T follicular helper cell (primary cell): Measurements from ENCODE around the gene ADCK2.
"Not testable (repeated sequence)": the region's sequence is repeated elsewhere in the genome, so short reads cannot be mapped to it uniquely, and the experiment has no call there.

ENCODE experiments used
- DNase-seq: peaks from one replicate; pipeline ENCODE4 v3.0.0-alpha.2; 2020; ENCODE audit warnings: low read depth

Gene ADCK2

GRCh38 chr7:140693849-140694248 lies 21.1 kb downstream of the ADCK2 start:
- not testable (repeated sequence) for DNase-seq

- no peak for DNase-seq
Measured at GRCh38 chr7:140694592-140694991, 21.8 kb downstream of the ADCK2 start.

DNA sequence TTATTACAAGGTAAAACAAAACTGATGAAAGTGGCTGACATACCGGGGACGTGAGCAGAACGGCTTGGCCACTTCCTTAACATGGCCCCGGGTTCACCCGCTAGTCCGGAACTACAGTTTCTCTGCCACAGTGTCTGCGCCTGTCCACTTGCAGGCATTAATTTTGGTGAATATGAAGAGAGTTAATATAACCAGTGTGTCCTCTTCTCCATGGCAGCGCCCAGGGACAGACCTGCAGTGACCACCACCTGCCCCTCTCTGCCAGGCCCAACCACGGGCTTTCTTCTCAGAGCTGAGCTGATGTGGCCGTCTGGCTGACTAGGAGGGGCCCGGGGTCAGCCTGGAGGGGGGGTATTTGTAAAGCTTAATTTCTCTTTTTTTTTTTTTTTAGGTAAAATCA lies 22.6 kb downstream of the ADCK2 start:
- no peak for DNase-seq

- peak; percentile 93 for DNase-seq
Measured at GRCh38 chr7:140696024-140696679, 23.4 kb downstream of the ADCK2 start.

DNA sequence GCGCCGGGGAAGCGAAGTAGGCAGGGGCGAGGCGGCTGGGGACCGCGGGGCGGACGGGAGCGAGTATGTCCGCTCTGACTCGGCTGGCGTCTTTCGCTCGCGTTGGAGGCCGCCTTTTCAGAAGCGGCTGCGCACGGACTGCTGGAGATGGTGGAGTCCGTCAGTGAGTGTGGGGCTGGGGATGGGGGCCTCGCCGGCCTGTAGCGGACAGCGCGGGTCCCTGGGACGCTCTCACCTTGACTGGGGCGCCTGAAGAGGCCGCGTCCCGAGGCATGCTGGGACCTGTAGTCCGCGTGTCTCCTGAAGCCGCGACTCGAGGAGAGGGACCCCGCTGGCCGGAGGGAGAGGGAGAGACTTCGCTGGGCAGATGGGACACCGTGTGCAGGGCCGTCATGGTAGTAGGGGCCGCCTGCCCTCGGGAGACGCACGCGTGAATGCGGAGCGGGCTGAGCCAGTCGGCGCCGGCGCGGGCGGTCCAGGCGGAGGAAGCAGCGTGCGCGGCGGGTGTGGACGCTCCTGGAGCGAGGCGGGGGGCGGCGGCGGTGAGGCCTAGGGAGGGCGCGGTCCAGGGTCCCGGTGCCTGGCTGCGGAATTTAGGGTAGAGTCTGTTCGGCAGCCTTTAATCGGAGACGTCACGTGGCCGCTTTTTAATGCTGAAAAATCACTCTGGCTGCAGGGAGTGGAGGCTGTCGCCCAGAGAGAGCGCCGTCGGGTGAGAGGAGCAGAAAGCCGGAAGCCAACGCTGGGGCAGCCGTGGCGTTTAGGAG lies 24.1 kb downstream of the ADCK2 start, which contains the start of gene NDUFB2:
NDUFB2 (plus strand) TSS at position 29 of the 767 bp plus-strand sequence; CDS start at position 66, 37 bp downstream.
- DNase-seq: peak; percentile 48

- no peak for DNase-seq
Measured at GRCh38 chr7:140697447-140698143, 24.9 kb downstream of the ADCK2 start.

DNA sequence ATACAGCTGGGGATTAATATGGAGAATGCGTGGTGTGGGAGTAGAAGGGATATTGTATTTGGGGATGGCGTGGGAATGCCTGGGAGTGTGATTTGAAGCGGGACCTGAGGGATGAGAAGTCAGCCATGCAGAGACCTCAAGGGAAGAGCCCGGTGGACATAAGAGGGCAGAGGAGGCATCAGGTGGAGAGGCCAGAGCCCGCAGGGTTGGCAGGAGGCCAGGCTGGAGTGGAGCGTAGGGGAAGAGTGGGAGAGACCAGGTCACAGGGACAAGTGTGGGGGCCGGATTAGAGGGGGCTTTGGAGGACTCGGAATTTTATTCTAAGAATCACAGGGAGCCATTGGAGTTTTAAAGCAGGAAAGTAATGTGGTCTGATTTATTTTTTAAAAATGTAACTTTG lies 25.7 kb downstream of the ADCK2 start:
- DNase-seq: no peak

DNA sequence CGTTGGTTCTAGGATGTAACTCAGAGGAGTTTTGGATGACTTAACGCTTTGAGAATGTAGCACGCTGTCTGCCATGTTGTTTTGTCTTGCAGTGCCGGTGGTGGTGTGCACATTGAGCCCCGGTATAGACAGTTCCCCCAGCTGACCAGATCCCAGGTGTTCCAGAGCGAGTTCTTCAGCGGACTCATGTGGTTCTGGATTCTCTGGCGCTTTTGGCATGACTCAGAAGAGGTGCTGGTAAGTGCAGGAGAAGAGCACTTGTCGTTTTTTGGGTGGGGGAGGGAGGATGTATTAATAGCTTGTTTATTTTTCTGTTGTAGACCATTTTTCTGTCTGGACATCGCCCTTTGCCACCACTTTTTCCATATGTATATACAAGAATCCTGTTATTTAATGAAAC lies 30.0 kb downstream of the ADCK2 start:
- no peak for DNase-seq

- DNase-seq: no peak
Measured at GRCh38 chr7:140704205-140704604, 31.5 kb downstream of the ADCK2 start.

DNA sequence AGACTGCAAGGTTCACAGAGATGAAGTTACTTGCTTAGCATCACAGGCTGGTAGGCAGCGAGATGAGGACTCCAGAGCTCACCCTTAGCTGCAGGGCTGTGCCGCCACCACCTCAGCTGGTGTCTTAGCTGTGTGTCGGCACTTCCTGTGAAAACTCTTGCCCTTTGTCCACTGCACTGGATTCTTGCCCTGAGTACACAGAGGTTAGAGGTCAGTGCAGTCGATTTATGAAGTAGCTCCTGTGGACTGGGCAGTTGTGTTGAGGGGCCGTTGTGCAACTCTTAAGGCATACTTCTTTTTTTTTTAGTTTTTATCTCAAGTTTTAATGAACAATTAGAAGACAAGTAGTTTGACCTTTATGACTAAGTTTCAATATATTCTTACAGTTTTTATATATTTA lies 34.4 kb downstream of the ADCK2 start:
- no peak for DNase-seq

DNA sequence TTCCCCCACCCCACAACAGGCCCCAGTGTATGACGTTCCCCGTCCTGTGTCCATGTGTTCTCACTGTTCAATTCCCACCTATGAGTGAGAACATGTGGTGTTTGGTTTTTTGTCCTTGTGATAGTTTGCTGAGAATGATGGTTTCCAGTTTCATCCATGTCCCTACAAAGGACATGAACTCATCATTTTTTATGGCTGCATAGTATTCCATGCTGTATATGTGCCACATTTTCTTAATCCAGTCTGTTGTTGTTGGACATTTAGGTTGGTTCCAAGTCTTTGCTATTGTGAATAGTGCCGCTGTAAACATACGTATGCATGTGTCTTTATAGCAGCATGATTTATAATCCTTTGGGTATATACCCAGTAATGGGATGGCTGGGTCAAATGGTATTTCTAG lies 36.0 kb downstream of the ADCK2 start:
- DNase-seq: not testable (repeated sequence)

DNA sequence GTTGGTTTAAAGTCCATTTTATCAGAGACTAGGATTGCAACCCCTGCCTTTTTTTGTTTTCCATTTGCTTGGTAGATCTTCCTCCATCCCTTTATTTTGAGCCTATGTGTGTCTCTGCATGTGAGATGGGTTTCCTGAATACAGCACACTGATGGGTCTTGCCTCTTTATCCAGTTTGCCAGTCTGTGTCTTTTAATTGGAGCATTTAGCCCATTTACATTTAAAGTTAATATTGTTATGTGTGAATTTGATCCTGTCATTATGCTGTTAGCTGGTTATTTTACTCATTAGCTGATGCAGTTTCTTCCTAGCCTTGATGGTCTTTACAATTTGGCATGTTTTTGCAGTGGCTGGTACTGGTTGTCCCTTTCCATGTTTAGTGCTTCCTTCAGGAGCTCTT lies 39.6 kb downstream of the ADCK2 start:
- not testable (repeated sequence) for DNase-seq

GRCh38 chr7:140714331-140715040 lies 41.7 kb downstream of the ADCK2 start:
- no peak for DNase-seq

DNA sequence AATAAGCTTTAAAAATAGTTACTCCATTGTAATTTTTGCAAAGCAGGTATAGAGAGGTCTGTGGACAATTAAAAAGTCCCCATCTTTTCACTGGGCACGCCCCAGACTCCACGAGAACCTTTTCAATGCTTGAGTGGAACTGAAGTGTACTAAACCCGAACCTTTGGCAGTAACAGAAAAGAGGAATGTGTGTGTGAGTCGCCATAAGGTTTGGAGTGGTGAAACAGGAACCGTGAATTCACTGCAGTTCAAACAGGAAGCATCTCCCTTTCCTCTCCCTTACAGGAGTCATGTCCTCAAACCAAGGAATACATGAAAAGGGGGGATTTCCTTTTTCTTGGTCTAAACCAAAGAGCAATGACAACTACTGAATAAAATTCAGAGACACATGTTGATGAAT lies 47.0 kb downstream of the ADCK2 start:
- no peak for DNase-seq

- no peak for DNase-seq
Measured at GRCh38 chr7:140722254-140722653, 49.5 kb downstream of the ADCK2 start.

DNA sequence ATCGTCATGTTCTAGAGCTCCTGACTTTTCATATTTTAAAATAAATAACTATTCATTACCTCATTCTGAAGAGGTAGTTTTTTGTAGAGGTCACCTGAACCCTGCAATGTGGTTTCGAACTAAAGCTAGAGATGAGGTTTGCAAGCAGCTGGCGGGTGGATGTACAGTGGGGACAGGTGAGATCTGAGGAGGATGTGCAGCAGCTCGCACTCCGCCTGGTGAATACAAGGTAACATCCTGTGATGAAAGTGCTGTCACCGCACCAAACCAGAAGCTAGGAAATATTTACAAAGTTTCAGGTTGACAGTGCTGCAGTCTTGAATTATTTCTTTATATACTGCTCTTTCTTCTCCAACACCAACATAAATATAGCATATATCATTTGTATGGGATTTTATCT lies 50.3 kb downstream of the ADCK2 start:
- DNase-seq: peak; percentile 29

DNA sequence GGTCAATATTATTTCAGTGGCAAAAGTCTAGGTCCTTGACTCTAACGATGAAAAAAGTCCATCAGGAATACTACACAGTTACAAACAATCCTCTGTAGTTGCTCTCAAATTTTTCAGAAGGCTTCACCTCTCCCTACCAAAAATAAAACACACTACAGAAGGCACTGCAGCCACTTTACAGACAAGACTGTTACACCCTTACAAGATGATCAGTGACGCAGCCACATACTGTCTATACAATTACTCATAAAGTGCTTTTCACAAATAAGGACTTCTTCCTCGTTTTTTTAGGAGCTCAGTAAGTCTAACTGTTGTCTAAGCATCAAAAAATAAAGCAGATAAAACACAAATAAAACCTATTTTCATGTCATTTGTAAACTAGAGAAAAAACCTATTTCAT lies 50.8 kb downstream of the ADCK2 start:
- DNase-seq: no peak

DNA sequence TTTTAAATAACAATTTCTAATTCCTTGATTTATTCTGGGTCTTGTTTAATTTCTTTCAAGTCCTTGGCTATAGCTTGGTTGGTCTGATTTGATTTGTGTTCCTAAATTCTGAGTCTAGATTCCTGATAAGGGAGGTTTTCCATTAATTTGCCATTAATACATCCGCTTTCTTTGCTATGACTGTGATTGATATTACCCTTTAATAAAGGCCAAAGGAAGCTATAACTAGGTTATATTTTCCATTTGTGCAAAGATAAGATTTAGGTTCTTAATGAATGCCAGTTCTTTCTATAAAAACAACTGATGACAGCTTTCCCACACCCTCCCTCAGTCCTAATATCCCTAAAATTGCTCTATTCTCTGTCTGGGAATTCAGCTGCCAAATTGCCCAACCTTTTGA lies 52.0 kb downstream of the ADCK2 start:
- no peak for DNase-seq

DNA sequence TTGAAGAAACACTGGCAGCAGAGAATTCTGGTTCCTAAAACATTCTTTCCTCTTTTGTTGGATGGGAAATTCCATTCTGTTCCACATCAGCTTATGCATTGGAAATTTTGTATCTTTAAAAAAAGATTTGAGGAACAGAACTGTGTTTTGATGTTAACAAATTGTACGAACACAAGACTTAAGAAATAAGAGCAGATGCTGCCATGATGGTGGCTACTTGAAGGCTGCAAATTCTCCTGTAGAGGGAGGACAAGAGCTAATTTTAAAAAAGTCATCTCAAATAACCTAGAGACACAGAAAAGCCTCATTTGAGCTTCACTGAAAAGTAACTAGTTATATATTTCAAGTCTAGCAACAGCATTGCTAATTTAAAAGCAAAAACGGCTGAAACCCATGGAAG lies 53.5 kb downstream of the ADCK2 start:
- no peak for DNase-seq

DNA sequence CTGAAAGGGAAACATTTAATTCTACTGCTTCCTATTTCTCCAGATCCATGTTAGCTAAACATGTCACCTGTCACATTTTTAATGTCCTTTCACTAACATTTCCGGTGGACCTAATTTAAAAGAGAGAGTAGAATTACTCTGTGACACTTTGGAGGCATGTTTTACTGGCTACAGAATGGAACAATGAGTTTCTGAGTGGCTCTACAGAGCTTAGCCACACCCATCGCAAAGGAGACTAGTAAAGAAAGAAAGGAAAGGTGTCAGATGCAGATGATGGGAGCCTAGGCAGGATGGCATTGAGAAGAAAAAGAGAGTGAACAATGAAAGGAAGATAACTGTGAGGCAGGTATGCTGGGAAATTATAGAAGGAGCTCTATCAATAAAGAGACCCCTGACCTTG lies 59.7 kb downstream of the ADCK2 start:
- DNase-seq: no peak

DNA sequence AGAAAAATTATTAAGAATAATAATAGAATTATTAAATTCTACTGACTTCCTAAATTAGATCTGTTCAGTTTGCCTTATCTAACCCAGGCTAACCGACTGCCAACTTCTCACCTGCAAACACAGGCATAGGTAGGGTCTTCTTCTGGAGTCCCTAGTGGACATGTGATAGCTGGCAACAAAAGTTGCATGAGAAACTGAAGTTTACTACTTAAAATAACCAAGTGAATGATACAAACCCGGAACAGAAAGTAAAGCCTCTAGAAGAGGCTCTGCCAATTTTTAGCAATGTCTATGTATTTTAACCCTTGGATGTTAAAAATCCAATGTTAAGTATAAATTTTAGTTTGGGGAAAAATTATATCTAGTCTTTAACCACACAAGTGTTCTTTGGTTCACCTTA lies 61.4 kb downstream of the ADCK2 start:
- no peak for DNase-seq

DNA sequence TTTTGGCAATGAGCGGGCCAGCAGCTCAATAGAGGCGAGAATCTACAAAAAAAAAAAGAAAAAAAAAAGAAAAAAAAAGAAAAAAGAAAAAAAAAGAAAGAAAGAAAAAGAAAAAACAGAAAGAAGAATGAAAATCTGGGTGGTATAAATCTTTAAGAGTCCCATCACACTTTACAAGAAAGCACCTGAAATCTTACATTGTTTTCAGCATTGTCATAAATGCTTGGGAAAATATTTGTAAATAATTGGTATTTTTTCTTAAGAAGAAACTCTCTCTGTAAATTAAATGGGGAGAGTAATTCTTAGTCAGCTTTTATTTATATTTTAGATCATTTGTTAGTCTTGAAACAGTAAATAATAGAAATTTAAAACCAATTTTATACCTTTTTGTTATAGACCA lies 62.0 kb downstream of the ADCK2 start:
- DNase-seq: no peak
